Eye (tissue), 1 donor: ENCODE results near the gene GPR85.
A peak's percentile ranks its signal among the peaks of the same experiment; 100 is the strongest.

Experiments
- DNase-seq: peaks from one replicate; pipeline ENCODE4 v3.0.0-alpha.2; 2015

Gene GPR85, protein sequence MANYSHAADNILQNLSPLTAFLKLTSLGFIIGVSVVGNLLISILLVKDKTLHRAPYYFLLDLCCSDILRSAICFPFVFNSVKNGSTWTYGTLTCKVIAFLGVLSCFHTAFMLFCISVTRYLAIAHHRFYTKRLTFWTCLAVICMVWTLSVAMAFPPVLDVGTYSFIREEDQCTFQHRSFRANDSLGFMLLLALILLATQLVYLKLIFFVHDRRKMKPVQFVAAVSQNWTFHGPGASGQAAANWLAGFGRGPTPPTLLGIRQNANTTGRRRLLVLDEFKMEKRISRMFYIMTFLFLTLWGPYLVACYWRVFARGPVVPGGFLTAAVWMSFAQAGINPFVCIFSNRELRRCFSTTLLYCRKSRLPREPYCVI

DNA sequence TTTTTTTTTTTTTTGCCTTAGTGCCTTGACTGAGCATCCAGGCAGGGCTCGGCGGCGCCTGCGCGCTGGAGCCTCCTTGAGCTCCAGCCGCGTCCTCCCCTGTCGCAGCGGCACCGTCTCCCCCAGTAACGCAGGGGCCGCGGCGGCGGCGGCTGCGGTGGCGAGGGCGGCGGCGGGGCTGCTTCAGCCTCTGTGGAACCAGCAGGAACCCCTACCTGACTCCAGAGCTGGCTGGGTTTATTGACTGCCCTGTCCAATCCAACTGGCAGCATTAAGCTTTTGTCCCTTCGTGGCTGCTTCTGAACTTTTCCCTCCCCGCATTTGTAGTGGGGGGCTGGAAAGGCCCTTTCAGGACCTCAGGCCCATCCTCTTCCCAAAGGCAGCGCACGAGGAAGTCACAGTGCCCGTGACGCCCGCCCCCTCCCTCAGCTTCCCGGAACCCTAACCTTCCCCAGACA, at the start of gene GPR85:
TSS of gene GPR85 (minus strand) at position 397 of the 458 bp plus-strand sequence. CDS start 2,106 bp downstream, outside the sequence.
- DNase-seq = peak; percentile 91

DNA sequence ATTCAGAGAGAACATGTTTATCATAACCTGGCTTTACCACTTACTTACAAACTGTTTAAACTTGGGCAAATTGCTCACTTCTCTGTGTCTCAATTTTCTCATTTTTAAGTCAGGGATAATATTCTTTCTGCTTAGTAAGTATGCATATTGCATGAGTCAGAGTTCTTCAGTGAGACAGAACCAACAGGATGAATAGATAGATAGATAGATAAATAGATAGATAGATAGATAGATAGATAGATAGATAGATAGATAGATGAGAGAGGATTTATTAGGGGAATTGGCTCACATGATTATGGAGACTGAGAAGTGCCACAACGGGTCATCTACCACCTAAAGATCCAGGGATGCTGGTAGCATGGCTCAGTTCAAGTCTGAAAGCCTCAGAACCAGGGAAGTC, 47.4 kb upstream of the GPR85 start:
- no peak for DNase-seq

DNA sequence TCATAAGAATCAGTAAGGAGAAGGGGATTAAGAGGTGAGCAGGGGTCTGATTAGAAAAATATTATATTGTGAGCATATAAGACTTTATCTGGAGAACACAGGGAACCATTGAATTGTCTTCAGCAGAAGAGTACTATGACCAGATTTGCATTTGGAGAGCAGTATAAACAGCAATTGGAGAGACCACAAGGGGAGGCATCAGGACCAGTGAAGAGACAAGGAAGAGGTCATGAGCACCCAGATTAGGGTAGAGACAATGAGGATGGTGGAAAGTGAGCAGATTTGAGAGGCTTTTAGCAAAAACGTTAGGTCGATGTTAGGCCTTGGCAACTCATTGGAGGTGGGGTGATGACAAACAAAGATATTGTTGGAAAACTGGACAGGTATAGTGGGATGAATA, 44.7 kb upstream of the GPR85 start:
- no peak for DNase-seq

DNA sequence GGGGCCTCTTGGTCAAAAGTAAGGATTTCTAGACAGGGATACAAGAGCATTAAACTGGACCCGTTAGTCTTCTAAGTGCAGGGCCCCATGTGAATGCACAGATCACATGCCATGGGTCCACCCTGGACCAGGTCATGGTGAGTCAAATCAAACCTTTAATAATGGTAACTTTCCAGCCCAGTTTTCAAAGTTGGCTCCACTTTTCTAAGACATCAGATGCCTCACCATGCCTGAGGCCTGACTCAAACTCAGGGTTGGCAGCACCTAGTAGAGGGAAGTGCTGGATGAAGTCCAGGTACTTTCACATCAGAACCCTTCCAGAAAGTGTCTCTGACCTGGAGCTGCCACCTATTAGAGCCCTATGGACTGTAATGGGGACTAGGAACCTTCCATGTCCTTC, 41.4 kb upstream of the GPR85 start:
- DNase-seq = no peak

DNA sequence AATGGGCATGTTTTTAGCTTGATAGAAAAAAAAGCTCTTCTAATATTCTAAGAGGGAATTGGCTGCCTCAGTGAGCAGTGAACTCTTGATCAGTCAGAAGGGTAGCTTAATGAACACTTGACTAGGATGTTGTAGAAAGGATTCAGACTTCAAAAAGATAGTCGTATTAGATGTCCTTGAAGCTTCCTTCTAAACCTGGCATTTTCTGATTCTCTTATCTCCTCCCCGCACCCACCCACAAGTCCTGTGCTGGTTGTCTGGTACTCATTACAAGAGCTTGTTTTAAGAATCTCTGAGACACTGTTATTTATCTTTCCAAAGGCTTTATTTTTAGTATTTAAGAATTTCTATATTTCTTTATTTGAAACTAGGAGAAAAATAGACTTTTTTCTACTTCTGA, 39.1 kb upstream of the GPR85 start:
- no peak for DNase-seq

DNA sequence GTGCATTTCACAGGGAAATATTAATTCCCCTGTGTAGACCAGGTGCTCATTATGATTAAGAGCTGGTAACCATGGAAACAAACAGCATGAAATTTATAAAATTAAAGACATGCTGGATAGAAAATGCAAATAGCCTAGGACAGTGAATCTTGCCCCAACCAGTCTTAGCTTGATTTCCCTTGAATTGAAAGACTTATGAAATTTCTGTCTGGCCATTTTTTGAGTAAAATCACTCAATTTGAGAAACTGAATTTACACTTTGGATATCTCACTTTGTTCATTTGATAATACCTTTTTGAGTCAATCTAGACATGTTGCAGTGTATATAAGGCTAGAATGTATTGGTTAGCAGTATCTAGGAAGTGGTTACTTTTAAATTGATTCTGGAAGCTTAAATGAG, 36.1 kb upstream of the GPR85 start:
- DNase-seq = no peak

DNA sequence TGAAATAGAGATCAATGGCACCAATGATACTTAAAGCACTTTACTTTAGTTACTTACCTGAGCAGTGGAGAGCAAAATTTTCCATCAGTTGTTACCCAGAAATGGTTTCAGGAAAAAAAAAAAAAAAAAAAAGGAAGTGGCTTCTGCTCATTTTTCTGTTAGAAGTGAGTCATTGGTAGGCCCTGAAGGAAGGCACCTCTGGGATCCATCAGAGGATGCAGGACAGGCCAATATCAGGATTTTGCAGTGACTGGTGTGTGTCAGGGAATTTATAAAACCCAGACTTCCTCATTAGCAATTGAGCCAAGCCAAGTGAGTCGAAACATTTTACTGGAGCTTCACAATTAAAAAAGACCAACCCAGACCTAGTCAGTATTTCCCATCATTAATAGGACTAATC, 34.0 kb upstream of the GPR85 start:
- no peak for DNase-seq

DNA sequence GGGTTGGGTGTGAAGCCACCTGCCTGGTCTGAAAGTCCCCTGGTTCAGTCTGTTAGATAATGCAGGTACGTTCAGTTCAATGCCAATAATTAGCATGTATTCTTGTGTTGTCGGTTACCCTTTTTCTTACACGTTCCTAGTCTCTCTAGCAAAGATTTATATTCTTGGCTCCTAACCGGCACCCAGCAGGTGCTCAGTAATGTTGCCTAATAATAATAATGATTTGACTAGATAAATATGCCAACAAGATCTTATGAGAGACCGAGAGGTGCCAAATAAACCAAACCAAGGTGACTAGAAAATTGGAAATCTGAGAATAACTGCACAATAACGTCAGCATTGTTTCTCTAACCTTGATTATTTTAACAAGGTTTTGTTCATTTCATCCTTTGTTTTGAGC, 32.8 kb upstream of the GPR85 start:
- no peak for DNase-seq

DNA sequence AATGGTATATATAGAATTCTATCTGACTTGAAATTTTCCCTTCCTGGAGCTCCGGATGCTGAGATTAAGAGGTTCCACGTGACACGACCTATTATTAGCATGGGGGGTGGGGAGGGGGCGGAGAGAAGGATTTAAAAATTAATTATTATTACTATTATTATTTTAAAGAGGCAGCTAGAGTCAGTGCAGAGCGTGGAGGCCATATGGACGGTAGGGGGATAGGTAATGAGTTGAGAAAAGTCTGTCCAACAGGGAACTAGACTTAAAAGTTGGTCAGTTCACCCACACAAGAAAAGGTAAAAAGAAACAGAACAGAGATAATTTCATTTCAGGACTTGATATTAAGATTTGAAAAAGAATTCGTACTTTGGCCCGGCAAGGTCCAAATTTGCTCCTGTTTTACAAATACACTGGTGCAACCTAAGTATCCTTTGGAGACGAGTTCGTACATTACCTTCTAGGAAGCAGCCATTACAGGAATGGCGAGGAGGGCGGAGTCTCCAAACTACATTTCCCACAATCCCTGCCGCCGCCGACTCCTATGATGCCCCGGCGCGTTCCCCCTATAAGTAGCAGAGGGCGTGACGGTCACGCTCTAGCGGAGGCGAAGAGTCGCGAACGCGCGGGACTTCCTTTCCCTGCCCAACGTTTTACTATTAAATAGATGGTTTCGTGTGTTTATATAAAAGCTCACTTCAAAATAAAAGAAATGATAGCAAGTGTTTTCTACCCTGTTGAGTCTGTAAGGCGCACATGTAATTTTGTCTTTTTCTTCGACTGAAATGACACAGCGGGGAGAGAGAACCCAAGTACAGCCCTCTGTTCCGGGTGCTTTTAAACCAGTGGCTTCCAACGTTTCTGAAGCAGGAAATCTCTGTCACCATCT, 31.7 kb upstream of the GPR85 start, which contains the start of gene SMIM30:
TSS of gene SMIM30 (minus strand) at position 481 of the 886 bp plus-strand sequence. CDS start 976 bp downstream, outside the sequence.
- peak; percentile 97 for DNase-seq

DNA sequence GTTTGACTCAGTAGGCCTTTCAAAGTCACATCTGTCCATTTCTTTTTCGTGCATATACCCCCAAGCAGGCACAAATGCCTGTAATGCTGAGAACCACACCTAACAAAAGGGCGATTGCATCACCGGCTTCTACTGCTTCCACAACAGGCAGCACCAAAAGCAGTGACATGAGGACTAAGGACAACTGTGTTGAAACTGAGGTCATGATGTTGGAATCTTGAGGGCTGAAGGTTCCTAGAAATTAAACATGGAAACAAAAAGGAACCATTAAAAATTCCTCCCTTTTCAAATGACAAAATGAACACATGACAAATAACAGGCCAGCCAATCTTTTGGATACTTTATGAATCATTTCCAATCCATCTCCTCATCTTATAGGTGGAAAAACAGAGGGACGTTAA, 30.7 kb upstream of the GPR85 start:
- peak; percentile 3 for DNase-seq

DNA sequence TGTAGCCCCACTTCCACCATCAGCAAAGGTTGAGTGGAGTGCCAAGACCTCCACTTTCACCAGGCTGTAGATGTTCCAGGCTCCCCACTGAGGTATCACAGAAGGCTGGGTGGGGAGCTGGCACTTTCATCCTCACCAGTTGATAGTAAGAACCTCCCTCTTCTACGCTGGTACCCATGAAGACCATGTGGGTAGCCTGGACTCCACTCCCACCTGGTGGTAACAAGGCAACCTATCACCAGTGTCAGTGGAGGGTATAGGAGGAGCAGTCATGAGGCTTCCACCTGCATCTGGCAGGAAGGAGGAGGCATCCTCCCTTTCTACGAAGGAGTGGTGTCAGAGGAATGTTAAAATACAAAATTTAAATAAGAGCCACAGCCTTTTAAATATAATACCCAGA, 27.3 kb upstream of the GPR85 start:
- peak; percentile 13 for DNase-seq

DNA sequence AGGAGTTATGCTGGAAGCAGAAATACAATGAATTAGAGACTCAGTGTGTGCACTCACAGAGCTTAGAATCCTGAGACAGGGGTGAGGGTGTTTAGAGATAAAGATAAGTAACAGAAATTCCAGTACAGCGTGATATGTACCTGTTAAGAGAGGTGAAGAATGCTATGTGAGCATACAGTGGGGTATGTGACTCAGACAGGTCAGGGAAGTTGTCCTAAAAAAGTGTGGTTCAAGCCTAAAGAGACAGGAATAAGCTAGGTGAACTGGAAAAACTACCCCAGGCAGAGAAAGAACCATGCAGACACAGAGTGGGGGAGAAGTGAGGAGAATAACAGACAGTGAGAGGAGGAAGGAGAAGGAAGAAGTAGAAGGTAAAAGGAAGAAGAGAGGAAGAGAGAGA, 23.1 kb upstream of the GPR85 start:
- DNase-seq = no peak

DNA sequence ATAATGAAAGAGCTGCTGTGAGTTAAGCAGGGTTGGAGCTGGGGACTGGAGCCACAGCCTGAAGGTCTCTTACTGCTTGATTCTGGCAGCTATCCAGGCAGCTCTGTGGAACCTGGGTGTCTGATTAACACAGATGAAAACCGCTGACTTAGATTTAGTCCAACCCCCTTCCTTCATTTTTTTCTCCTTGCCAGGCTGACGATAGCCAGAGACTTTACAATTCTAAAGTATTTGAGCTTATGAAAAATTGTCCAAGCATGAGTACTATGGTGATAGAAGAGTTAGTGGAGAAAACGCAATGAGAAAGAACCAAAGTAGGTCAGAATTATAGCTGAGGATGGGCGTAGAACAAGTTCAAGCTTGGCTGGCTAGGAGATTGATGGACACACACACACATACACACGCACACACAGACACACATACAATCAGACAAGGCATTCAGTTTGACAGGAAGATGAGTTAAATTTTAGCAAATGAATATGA, 13.5 kb upstream of the GPR85 start:
- peak; percentile 66 for DNase-seq

DNA sequence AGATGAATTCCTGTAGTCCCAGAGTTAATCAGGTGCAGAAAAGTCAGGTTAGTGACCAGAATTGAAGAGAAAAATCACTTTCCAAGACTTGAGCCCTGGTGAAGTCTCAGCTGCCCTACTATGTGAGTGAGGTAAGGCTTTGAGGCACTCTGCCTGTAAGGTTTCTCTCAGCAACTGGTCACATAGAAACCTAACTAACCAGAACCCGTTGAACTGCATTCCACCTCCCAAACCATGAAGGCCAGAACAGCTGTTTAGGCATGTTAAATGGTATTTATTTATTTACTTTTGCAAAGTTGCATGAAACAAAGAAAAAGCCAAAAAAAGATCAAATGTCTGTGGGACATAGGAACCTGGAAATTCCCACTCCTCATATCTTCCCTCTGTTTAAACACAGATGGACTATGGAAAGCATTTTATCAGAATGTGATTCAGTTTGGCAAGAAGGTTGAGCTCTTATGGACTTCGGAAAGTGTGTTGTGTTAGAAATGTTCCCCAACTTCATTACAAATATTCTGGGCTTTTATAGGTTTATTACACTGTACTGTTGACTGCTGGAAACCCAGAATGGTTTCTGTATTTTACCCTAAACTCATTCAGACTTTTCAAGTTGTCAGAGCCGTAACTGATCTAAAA, 12.8 kb upstream of the GPR85 start:
- DNase-seq = no peak

DNA sequence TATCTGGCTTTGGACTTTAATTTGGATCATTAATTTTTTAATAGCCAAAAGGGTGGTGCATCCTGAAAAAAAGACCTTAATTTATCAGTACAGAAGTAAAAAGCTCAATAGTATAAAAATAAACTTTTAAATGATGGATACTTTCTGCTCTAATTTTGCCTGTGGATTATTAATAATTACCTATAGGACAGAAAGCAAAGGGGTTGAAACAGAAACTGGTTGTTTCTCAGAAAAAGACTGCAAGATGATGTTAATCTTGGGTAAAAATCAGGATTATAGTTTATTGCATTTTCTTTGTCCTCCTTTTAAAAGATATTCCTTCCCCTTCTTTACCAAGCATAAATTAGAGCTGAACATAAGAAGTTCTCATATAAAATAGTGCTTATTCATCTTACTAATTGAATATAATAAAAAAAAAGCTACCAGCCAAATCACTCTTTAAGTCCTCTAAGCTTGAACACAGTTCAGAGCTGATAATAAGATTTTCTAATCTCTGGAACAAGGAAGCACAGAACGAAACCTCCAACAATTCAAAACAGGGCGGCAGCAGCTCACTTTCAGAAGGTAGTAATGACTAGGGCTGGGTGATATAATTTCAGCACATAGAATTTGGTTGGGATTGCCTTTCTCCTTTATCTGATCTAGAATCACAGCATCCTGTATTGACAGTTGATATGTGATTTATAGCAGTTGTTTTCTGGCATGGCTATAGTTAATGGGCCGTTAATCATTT, 8.1 kb upstream of the GPR85 start:
- DNase-seq = no peak

DNA sequence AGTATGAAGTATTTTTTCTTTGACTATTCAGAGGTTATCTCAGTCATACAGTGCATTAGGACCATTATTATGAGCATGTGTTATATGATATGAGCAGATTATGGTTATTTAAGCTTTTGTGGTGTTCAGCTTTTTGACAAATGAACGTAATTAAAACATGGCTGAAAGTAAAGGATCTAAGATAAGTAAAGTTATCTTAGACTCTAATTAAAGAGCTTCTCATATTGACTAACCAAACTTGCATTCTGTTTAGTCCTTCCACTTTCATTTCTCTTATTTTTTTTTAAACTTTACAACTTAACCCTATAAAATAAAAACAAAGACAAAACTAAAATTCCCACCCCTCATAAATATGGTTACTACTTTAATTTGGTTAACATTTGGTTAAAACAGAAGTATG, 6.9 kb upstream of the GPR85 start:
- no peak for DNase-seq

DNA sequence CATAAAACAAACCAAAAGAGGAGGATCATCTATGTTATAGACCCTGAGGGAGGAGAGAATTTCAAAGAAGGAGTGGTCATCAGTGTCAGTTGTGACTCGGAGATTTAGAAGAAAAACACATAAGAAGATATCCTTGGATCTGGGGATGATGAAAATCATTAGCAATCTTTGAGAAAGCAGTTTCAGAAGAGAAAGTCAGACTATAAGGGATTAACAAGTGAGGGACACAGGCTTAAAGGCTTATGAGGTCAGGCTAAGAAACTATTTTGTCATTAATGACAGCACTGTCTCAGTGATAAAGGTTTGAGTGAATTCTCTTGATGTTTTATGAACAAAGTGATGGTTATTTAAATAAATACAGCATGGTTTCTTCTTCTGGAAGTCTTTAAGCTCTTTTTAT, 6.1 kb upstream of the GPR85 start:
- no peak for DNase-seq

DNA sequence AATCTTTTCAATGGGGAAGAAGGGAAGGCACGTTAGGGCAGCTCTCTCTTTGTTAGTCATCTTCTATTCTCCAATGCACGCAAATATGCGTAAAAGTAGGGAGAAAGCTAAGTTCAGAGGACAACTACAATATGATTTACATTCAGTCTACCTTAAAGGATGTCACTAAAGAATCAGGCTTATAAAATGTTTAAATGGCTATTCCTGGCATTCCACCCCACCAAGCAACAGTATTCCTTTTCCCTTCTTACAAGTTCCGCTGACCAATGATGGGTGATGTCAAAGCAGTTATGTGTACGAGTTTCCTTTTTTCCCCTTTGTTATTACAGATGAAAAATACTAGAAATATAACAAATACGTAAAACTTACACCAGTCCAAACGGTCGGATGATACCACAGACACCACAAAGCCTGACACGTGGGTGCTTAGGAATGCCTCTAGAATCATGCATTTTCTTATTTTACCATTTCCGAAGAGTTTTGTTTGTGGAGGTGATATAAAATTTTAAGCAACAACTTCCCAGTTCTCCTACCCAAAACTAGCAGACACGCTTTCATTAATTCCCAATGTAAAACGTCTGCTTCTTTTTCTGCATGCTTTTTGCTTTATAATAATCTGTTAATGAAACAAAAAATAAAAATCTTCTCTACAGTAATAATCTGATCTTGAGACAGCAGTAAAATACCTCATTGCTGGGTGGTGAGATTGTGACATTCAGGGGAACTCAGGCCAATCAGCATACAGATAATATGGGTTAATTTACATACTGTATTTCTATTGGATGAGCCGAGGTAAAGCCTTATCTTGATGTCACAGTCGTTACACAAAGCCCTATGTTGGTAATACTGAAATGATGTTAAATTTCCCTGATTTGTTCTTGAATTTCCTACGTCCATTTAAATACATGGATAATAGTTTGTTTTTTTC, 708 bp upstream of the GPR85 start:
- peak; percentile 70 for DNase-seq

DNA sequence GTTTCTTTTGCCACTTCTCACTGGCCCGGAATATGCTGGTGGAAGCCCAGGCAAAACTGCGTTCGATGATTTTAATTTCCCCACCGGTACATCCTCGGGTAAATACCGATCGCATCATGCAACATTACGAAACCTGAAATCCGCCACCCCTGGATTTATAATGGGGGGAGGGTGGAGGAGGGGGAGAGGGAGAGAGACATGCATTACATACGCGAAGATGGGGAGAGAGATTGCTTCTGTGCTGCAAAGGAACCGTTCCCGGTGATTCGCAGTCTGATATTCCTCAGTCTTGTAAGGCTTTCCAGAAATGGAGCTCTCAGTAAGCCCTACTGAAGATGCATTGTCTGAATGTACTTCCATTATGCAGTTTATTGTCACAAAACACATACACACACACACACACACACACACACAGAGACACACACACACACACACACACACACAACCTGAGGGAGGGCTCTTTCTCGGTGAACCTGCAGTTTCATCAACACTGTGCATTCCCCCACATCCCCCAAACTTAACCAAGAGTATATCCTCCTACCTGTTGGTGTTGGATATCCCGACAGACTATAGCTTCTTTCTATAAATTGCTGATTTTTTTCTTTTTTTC, 741 bp downstream of the GPR85 start:
- peak; percentile 81 for DNase-seq

DNA sequence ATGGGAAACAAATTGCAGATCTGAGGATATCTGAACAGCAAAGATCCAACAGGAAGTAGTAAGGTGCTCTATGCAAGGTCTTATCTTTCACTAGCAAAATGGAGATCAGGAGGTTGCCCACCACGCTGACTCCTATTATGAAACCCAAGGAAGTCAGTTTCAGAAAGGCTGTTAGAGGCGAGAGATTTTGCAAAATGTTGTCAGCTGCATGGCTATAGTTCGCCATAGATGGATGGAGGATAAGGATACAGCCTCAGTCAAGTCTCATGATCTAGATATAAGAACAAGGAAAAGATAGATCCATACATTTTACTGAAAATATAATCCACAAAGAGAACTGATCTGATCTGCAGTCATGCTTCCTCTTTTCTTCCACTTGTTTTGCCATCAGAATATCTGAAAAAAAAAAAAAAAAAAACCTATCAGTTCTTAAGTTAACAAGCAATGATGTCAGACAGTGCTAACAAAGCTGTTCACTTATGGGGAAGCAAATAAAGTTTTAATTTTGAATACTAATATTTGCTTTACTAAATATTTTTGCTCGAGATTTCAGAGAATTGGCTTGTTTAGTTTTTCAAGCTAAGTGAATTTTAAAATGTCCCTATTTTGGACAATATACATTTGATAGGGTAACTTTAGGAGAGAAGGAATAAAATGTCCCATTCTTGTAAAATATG, 2.0 kb downstream of the GPR85 start:
- DNase-seq = peak; percentile 8
